Esophagus squamous epithelium (tissue), 4 donors: Measurements from ENCODE around the gene ADAM19.

Experiments
- POLR2A ChIP-seq, 4 donors: fragments of 450-650 bp; IDR thresholded peaks; one replicate each; pipeline ENCODE4 v1.6.1; 2017; ENCODE audit warnings: antibody characterized with exemption in 4 of 4, mild to moderate bottlenecking in 4 of 4, moderate library complexity in 3 of 4
- TF ChIP-seq, protein P1 (sequence below), 6 experiments: fragments of 450-650 bp in 4 of 6; fragments of 200-600 bp in 2 of 6; sonication (generic) in 2 of 6; IDR thresholded peaks; one replicate each; pipeline ENCODE4 v1.5.1; 2016 to 2019; ENCODE audit warnings: antibody characterized with exemption in 6 of 6, mild to moderate bottlenecking in 4 of 6, moderate library complexity in 4 of 6

DNA sequence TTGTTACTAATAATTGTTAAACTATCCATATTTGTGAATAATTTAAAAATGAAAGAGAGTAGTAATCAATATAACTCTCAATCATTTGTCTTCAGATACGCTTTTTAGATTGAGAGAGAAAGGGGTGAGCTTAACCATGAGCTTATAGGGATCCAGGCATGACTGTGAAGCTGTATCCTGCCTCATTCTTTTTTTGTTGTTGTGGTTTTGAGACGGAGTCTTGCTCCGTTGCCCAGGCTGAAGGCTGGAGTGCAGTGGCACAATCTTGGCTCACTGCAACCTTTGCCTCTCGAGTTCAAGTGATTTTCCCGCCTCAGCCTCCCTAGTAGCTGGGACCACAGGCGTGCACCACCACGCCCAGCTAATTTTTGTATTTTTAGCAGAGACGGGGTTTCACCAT, 71.5 kb downstream of the ADAM19 start:
- no peak for TF ChIP-seq POLR2A (IDR thresholded peaks at IDR 0.05)
- TF ChIP-seq, protein P1, sequence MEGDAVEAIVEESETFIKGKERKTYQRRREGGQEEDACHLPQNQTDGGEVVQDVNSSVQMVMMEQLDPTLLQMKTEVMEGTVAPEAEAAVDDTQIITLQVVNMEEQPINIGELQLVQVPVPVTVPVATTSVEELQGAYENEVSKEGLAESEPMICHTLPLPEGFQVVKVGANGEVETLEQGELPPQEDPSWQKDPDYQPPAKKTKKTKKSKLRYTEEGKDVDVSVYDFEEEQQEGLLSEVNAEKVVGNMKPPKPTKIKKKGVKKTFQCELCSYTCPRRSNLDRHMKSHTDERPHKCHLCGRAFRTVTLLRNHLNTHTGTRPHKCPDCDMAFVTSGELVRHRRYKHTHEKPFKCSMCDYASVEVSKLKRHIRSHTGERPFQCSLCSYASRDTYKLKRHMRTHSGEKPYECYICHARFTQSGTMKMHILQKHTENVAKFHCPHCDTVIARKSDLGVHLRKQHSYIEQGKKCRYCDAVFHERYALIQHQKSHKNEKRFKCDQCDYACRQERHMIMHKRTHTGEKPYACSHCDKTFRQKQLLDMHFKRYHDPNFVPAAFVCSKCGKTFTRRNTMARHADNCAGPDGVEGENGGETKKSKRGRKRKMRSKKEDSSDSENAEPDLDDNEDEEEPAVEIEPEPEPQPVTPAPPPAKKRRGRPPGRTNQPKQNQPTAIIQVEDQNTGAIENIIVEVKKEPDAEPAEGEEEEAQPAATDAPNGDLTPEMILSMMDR (IDR thresholded peaks at IDR 0.05), result no peak
